Activated naive CD4-positive, alpha-beta T cell (primary cell): ENCODE data around the gene ISYNA1.

Experiments
- DNase-seq, 4 experiments: peaks; one replicate each; lab custom pipeline; 2025; lab: John Stamatoyannopoulos, UW

ISYNA1 gene

GRCh38 chr19:18392417-18392816 lies 45.5 kb downstream of the ISYNA1 start:
- no peak for DNase-seq

DNA sequence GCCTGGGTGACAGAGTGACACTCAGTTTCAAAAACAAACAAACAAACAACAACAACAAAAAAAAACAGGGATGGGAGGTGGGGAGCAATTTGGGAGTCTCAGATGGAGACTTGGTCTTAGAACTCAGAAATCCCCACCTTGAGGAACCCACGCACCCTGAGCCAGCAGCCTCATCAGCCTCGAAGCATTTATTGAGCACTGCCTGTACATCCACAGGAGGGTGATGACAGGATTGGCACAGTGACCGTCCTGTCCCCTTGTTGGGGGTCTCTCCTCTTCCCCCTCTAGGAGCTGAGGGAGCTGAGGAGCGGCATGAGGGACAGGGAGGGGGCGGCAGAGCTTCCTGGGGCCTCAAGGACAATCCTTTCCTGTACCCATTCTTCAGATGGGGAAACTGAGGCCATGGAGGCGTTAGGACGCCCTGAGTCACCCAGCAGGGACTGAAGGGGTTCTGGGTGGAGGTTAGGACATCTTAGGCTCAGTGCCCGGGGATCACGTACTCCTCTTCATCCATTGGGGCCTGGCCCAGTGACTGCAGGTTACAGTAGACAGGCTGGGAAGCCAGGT lies 46.3 kb downstream of the ISYNA1 start:
- no peak for DNase-seq

DNA sequence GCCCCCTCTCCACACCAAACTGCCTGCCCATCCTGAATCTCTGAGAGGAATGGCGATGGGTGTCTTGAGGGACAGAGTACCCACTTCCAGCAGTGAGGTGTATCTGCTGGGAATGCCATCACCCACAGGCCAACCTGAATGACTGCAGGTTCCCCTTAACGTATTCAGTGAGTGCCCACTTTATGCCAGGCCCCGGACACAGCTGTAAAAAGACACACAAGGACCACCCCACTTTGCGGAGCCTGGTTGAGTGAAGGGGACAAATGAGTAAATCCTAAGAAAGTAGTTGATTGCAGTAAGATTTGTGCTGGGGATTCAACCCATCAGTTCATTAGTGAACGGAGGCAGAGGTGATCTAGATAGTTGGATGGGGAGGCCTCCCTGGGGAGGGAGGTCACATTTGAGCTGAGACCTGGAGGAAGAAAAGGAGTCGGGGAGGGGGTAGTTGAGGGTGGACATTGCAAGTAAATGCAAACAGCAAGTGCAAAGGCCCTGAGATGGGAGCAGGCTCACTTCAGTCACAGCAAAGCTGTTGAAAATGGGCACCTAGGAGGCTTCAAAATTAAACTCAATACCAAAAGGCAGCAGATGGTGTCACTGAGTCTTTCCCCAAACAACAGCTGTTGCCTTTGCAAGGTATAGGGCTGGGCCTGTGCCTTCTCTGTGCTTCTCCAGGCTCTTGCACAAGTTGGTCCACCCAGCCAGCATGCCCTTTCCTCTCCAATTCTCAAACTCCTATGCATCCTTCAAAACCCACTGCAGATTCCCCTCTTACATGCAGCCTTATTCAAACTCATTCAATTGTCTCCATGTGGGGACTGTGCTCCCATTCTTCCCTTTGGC lies 47.6 kb downstream of the ISYNA1 start:
- DNase-seq = no peak

GRCh38 chr19:18389726-18390064 lies 48.2 kb downstream of the ISYNA1 start:
- DNase-seq = no peak

DNA sequence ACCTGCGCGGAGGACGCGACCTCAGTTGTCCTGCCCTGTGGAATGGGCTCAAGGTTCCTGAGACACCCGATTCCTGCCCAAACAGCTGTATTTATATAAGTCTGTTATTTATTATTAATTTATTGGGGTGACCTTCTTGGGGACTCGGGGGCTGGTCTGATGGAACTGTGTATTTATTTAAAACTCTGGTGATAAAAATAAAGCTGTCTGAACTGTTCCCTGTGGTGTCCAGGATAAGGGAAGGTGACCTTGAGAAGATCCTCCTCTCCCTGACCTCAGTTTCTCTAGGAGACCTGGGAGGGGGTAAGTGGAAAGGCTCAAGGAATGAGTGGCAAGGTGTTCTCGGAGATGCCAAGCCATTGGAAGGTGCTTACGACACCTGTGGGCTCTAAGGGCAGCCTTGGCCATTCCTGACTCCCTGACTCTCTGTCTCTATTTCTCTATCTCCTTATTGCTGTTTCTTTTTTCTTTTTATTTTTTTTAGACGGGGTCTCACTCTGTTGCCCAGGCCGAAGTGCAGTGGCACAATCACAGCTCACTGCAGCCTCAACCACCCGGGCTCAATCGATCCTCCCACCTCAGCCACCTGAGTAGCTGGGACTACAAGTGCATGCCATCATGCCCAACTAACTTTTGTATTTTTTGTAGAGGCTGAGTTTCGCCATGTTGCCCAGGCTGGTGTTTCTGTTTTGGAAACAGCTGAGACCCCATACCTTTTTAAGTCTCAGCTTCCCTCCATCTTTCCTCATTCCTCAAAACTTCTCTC lies 48.8 kb downstream of the ISYNA1 start:
- no peak for DNase-seq

DNA sequence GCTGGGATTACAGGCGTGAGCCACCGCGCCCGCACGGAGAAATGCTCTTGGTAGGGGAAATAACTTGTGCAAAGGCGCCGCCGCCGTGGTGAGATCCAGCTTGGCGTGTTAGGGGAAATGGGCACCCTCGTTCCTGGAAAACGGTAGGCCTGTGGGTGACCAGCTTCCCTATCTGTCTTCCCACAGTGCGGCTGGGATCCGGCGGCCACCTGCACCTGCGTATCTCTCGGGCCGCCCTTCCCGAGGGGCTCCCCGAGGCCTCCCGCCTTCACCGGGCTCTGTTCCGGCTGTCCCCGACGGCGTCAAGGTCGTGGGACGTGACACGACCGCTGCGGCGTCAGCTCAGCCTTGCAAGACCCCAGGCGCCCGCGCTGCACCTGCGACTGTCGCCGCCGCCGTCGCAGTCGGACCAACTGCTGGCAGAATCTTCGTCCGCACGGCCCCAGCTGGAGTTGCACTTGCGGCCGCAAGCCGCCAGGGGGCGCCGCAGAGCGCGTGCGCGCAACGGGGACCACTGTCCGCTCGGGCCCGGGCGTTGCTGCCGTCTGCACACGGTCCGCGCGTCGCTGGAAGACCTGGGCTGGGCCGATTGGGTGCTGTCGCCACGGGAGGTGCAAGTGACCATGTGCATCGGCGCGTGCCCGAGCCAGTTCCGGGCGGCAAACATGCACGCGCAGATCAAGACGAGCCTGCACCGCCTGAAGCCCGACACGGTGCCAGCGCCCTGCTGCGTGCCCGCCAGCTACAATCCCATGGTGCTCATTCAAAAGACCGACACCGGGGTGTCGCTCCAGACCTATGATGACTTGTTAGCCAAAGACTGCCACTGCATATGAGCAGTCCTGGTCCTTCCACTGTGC lies 49.6 kb downstream of the ISYNA1 start:
- peak; percentile 56 to 73 (median 62) for DNase-seq

- DNase-seq = no peak
Measured at GRCh38 chr19:18386543-18387271, 51.2 kb downstream of the ISYNA1 start.

DNA sequence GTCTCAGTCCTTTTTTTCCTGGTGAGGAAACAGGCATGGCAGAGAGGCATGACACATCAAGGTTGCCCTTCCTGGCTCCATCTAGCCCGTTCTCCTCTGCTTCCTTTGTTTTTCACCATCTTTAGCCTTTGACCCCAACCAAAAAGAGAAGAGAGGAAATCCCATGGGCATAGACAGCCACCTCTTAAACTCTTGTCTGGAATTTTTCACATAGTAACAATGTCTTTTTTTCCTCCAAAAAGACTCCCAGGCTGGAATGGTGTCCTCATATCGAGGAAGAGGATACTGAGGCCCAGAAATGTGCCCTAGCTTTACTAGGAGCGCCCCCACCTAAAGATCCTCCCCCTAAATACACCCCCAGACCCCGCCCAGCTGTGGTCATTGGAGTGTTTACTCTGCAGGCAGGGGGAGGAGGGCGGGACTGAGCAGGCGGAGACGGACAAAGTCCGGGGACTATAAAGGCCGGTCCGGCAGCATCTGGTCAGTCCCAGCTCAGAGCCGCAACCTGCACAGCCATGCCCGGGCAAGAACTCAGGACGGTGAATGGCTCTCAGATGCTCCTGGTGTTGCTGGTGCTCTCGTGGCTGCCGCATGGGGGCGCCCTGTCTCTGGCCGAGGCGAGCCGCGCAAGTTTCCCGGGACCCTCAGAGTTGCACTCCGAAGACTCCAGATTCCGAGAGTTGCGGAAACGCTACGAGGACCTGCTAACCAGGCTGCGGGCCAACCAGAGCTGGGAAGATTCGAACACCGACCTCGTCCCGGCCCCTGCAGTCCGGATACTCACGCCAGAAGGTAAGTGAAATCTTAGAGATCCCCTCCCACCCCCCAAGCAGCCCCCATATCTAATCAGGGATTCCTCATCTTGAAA lies 52.0 kb downstream of the ISYNA1 start, which contains the start of gene GDF15:
GDF15 (plus strand) TSS at position 484 of the 868 bp plus-strand sequence; CDS start at position 516, 32 bp downstream.
- no peak for DNase-seq

DNA sequence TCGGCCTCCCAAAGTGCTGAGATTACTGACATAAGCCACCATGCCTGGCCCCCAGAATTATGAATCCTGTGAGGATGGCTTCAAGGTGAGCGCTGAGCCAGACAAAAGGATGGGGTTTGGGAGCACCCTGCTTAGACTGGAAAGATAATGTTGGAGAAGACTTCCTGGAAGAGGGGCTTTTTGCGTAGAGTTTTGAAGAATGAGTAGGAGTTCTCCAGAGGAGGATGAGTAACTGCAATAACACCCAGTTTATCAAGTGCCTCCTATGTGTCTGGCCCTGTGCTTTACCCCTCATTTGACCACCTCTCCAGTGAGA lies 52.6 kb downstream of the ISYNA1 start:
- DNase-seq = no peak

DNA sequence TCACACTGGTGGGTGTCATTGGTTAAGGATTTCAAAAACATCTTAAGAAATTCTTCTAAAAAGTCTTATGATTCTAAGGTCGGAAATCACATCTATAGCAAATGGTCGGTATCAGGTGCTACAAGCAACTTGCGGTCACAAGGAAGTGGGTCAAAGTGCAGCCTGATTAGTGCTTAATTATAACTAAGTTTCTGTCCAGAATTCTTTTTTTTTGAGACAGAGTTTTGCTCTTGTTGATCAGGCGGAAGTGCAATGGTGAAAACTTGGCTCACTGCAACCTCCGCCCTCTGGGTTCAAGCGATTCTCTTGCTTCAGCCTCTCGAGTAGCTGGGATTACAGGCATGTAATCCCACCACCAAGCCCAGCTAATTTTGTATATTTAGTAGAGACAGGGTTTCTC lies 53.2 kb downstream of the ISYNA1 start:
- DNase-seq = no peak
